Measurements from ENCODE around the gene MORN5.

DNA sequence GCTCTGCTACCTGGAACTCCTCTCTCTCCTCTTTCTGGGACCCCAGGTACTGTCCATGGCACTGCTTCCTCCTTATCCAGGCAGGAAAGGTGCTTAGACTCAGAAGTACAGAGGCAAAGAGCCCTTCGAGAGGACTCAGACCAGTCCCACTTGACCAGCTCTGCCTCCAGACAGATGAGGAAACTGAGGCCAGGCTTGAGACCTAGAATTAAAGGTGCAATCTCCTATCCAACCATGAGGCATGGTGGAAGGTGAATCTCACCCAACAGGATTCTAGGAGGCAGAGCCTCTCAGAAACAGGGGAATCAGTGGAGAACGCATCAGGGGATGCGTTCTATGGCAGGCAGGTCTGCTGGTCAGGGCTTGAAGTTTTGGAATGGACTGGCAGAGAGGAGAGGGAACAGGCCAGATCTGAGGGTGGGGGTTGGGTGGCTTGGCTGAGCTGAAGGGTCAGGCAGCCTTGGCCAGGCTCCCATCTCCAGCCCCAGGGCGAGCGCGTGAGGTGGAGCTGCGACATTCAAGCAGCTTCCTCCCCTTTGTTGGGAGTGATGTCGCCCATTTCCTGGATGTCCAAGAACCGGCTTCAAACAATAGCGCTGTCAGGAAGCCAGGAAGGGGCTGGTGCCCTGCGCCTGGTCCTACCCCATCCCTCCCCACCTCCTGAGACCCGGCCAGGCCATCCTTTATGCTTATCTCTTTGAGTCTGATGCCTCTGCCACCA is 26.3 kb upstream of the MORN5 start:
- TF ChIP-seq TAF1 (IDR thresholded peaks at IDR 0.05; ENCODE audit: control insufficient read depth, extremely low read depth, insufficient read depth, low read length, severe bottlenecking) (no peak), ZFP36 (IDR thresholded peaks at IDR 0.05; ENCODE audit: low read depth, low read length, partially characterized antibody) (no peak), CTCF (IDR thresholded peaks at IDR 0.05 in 2 of 3, conservative IDR thresholded peaks at IDR 0.05 in 1 of 3; ENCODE audit: insufficient read depth in 2 of 3, low read depth in 1 of 3, low read length in 3 of 3) (no peak), ZNF232 (CRISPR knock-in tag; IDR thresholded peaks at IDR 0.05) (no peak), TCF7 (IDR thresholded peaks at IDR 0.05; ENCODE audit: borderline replicate concordance) (no peak), CREB5 (CRISPR knock-in tag; IDR thresholded peaks at IDR 0.05) (no peak), SOX6 (IDR thresholded peaks at IDR 0.05) (no peak), NR2C2 (CRISPR knock-in tag; IDR thresholded peaks at IDR 0.05) (no peak), NR2C2 (tag; IDR thresholded peaks at IDR 0.05) (no peak)

All from K562 (cell line).